Measurements from ENCODE around the gene KRTAP25-1. TPM values are rescaled to one million over a fixed set of nuclear protein-coding genes. Genes with fewer than 3 reads are reported as not detected.

Gene KRTAP25-1
- total and polyA plus RNA-seq, 9 donors, result not detected

Other genes with a start within 250 kb of the KRTAP25-1 start
- not detected for gene CLDN17, start 122.7 kb downstream of the KRTAP25-1 start, total RNA-seq
- not detected for gene CLDN17, start 122.7 kb downstream of the KRTAP25-1 start, polyA plus RNA-seq
- gene CLDN8, start 73.4 kb downstream of the KRTAP25-1 start, total RNA-seq, result 1 to 10 TPM in 1 of 7 donors, under 1 TPM in 1, not detected in 5; 0.10 to 2.2 TPM
- gene CLDN8, start 73.4 kb downstream of the KRTAP25-1 start, polyA plus RNA-seq, result not detected
- not detected for gene KRTAP24-1, start 6.6 kb downstream of the KRTAP25-1 start, total RNA-seq
- gene KRTAP24-1, start 6.6 kb downstream of the KRTAP25-1 start, polyA plus RNA-seq, result not detected
- not detected for gene KRTAP26-1, start 30.8 kb upstream of the KRTAP25-1 start, total RNA-seq
- gene KRTAP26-1, start 30.8 kb upstream of the KRTAP25-1 start, polyA plus RNA-seq, result not detected
- gene KRTAP27-1, start 48.2 kb upstream of the KRTAP25-1 start, total RNA-seq, result not detected
- gene KRTAP27-1, start 48.2 kb upstream of the KRTAP25-1 start, polyA plus RNA-seq, result not detected
- not detected for gene KRTAP23-1, start 59.1 kb upstream of the KRTAP25-1 start, total RNA-seq
- not detected for gene KRTAP23-1, start 59.1 kb upstream of the KRTAP25-1 start, polyA plus RNA-seq
- gene KRTAP13-2, start 82.8 kb upstream of the KRTAP25-1 start, total RNA-seq, result not detected
- not detected for gene KRTAP13-2, start 82.8 kb upstream of the KRTAP25-1 start, polyA plus RNA-seq
- gene KRTAP13-1, start 106.5 kb upstream of the KRTAP25-1 start, total RNA-seq, result not detected
- not detected for gene KRTAP13-1, start 106.5 kb upstream of the KRTAP25-1 start, polyA plus RNA-seq
- not detected for gene KRTAP13-3, start 136.4 kb upstream of the KRTAP25-1 start, total RNA-seq
- gene KRTAP13-3, start 136.4 kb upstream of the KRTAP25-1 start, polyA plus RNA-seq, result not detected
- gene KRTAP13-4, start 140.7 kb upstream of the KRTAP25-1 start, total RNA-seq, result not detected
- gene KRTAP13-4, start 140.7 kb upstream of the KRTAP25-1 start, polyA plus RNA-seq, result not detected
- not detected for gene KRTAP15-1, start 150.8 kb upstream of the KRTAP25-1 start, total RNA-seq
- gene KRTAP15-1, start 150.8 kb upstream of the KRTAP25-1 start, polyA plus RNA-seq, result not detected
- not detected for gene KRTAP19-1, start 190.9 kb upstream of the KRTAP25-1 start, total RNA-seq
- gene KRTAP19-1, start 190.9 kb upstream of the KRTAP25-1 start, polyA plus RNA-seq, result not detected
- not detected for gene KRTAP19-2, start 197.9 kb upstream of the KRTAP25-1 start, total RNA-seq
- gene KRTAP19-2, start 197.9 kb upstream of the KRTAP25-1 start, polyA plus RNA-seq, result not detected
- gene KRTAP19-3, start 202.5 kb upstream of the KRTAP25-1 start, total RNA-seq, result not detected
- gene KRTAP19-3, start 202.5 kb upstream of the KRTAP25-1 start, polyA plus RNA-seq, result not detected
- not detected for gene KRTAP19-4, start 207.7 kb upstream of the KRTAP25-1 start, total RNA-seq
- not detected for gene KRTAP19-4, start 207.7 kb upstream of the KRTAP25-1 start, polyA plus RNA-seq
- not detected for gene KRTAP19-5, start 212.6 kb upstream of the KRTAP25-1 start, total RNA-seq
- gene KRTAP19-5, start 212.6 kb upstream of the KRTAP25-1 start, polyA plus RNA-seq, result not detected

Data from ovary (tissue), 9 donors.